ENCODE data around the gene GP9. TPM values are rescaled to one million over a fixed set of nuclear protein-coding genes. Genes with fewer than 3 reads are reported as not detected.

The GP9 gene
- total and polyA plus RNA-seq, 4 donors: 0.16 to 12.0 TPM; not detected in 2

DNA sequence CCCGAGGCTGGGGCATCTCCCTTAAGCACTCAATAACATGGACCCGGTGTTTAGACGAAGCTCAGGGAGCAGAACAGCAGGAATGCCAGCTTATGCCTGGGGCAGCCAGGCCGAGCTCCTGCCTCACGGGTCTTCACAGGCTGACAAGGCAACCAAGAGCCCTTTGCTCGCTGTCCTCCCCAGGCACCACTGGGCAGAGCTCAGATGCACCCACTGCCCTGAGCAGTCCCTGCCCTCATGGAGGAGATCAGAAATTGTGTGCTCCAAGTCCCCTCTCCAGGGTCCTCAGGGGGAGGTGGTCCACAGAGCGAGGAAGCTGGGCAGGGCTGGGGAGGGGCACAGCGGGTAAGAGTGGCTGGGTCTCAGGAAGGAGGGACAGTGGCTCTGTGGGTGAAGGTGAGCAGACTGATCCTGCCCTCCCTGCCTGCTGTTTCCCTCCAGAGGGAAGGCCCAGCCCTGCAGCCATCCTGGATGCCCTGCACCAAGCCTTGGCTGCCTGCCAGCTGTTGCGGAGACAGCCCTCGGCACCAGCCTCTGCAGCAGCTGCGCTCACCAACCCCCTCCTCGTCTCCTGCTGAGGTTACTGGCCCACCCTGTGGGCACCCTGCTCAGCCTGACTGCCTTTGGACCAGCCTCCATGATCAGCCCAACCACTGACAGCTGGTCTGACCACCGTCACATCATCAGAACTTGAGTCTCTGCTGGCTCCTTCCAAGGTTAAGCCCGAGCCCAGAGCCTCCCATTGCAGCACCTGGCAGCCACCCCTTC lies 21.1 kb upstream of the GP9 start:
- DNase-seq (ENCODE audit: low spot score): peak; percentile 38
- H3K27ac ChIP-seq (ENCODE audit: low read depth in 1 of 2, low read length in 2 of 2): no peak overlapping the region

More for the DNA sequence above, 21.1 kb upstream of the GP9 start:
- Histone ChIP-seq H3K4me1 (ENCODE audit: control insufficient read depth in 4 of 4, insufficient read depth in 4 of 4, low read length in 3 of 4) (peaks cover 0 to 7% (median 4%) of the 10 kb centered on the region in 4 donors), H3K9ac (ENCODE audit: low read depth in 1 of 2, low read length in 2 of 2) (no peak overlapping the region), H3K4me3 (ENCODE audit: low read depth in 1 of 3, low read length in 3 of 3) (no peak overlapping the region), H3K9me3 (ENCODE audit: control insufficient read depth in 4 of 4, low read length in 3 of 4) (no peaks in the 10 kb centered on the region), H3K36me3 (ENCODE audit: control insufficient read depth in 4 of 4, insufficient read depth in 3 of 4, low read depth in 1 of 4, low read length in 3 of 4) (no peaks in the 10 kb centered on the region), H3K27me3 (ENCODE audit: control insufficient read depth in 4 of 4, insufficient read depth in 4 of 4, low read length in 3 of 4) (no peaks in the 10 kb centered on the region)
- 73% methylated on average over 14 of the region's 14 CpGs for WGBS
- TF ChIP-seq FOXA2 (IDR thresholded peaks at IDR 0.05): no peak
- no peak for TF ChIP-seq NR2F2 (IDR thresholded peaks at IDR 0.05)
- no peak for TF ChIP-seq JUND (IDR thresholded peaks at IDR 0.05)
- TF ChIP-seq YY1 (IDR thresholded peaks at IDR 0.05): no peak
- TF ChIP-seq HNF4G (IDR thresholded peaks at IDR 0.05): no peak
- TF ChIP-seq, protein P1, sequence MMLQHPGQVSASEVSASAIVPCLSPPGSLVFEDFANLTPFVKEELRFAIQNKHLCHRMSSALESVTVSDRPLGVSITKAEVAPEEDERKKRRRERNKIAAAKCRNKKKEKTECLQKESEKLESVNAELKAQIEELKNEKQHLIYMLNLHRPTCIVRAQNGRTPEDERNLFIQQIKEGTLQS (IDR thresholded peaks at IDR 0.05): no peak
- TF ChIP-seq, protein P2, sequence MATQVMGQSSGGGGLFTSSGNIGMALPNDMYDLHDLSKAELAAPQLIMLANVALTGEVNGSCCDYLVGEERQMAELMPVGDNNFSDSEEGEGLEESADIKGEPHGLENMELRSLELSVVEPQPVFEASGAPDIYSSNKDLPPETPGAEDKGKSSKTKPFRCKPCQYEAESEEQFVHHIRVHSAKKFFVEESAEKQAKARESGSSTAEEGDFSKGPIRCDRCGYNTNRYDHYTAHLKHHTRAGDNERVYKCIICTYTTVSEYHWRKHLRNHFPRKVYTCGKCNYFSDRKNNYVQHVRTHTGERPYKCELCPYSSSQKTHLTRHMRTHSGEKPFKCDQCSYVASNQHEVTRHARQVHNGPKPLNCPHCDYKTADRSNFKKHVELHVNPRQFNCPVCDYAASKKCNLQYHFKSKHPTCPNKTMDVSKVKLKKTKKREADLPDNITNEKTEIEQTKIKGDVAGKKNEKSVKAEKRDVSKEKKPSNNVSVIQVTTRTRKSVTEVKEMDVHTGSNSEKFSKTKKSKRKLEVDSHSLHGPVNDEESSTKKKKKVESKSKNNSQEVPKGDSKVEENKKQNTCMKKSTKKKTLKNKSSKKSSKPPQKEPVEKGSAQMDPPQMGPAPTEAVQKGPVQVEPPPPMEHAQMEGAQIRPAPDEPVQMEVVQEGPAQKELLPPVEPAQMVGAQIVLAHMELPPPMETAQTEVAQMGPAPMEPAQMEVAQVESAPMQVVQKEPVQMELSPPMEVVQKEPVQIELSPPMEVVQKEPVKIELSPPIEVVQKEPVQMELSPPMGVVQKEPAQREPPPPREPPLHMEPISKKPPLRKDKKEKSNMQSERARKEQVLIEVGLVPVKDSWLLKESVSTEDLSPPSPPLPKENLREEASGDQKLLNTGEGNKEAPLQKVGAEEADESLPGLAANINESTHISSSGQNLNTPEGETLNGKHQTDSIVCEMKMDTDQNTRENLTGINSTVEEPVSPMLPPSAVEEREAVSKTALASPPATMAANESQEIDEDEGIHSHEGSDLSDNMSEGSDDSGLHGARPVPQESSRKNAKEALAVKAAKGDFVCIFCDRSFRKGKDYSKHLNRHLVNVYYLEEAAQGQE (IDR thresholded peaks at IDR 0.05): no peak
- TF ChIP-seq, protein P3, sequence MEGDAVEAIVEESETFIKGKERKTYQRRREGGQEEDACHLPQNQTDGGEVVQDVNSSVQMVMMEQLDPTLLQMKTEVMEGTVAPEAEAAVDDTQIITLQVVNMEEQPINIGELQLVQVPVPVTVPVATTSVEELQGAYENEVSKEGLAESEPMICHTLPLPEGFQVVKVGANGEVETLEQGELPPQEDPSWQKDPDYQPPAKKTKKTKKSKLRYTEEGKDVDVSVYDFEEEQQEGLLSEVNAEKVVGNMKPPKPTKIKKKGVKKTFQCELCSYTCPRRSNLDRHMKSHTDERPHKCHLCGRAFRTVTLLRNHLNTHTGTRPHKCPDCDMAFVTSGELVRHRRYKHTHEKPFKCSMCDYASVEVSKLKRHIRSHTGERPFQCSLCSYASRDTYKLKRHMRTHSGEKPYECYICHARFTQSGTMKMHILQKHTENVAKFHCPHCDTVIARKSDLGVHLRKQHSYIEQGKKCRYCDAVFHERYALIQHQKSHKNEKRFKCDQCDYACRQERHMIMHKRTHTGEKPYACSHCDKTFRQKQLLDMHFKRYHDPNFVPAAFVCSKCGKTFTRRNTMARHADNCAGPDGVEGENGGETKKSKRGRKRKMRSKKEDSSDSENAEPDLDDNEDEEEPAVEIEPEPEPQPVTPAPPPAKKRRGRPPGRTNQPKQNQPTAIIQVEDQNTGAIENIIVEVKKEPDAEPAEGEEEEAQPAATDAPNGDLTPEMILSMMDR (IDR thresholded peaks at IDR 0.05; ENCODE audit: low read depth, low read length, missing input control): no peak
- no peak for TF ChIP-seq EGR1 (IDR thresholded peaks at IDR 0.05; ENCODE audit: low read depth in 2 of 2)
- TF ChIP-seq, protein P4, sequence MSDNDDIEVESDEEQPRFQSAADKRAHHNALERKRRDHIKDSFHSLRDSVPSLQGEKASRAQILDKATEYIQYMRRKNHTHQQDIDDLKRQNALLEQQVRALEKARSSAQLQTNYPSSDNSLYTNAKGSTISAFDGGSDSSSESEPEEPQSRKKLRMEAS (IDR thresholded peaks at IDR 0.05): no peak
- TF ChIP-seq HNF4A (conservative IDR thresholded peaks at IDR 0.05): no peak
- TF ChIP-seq RAD21 (IDR thresholded peaks at IDR 0.05): no peak
- TF ChIP-seq FOXA1 (IDR thresholded peaks at IDR 0.05): no peak
- TF ChIP-seq, protein P5, sequence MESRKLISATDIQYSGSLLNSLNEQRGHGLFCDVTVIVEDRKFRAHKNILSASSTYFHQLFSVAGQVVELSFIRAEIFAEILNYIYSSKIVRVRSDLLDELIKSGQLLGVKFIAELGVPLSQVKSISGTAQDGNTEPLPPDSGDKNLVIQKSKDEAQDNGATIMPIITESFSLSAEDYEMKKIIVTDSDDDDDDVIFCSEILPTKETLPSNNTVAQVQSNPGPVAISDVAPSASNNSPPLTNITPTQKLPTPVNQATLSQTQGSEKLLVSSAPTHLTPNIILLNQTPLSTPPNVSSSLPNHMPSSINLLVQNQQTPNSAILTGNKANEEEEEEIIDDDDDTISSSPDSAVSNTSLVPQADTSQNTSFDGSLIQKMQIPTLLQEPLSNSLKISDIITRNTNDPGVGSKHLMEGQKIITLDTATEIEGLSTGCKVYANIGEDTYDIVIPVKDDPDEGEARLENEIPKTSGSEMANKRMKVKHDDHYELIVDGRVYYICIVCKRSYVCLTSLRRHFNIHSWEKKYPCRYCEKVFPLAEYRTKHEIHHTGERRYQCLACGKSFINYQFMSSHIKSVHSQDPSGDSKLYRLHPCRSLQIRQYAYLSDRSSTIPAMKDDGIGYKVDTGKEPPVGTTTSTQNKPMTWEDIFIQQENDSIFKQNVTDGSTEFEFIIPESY (IDR thresholded peaks at IDR 0.05): no peak
- no peak for TF ChIP-seq RXRA (IDR thresholded peaks at IDR 0.05)
- TF ChIP-seq GABPA (IDR thresholded peaks at IDR 0.05 in 1 of 2, conservative IDR thresholded peaks at IDR 0.05 in 1 of 2): no peak
- TF ChIP-seq SP1 (IDR thresholded peaks at IDR 0.05): no peak
- no peak for TF ChIP-seq TAF1 (conservative IDR thresholded peaks at IDR 0.05)

All from liver (tissue), 9 donors.